ENCODE results near the gene PRXL2A.

DNA sequence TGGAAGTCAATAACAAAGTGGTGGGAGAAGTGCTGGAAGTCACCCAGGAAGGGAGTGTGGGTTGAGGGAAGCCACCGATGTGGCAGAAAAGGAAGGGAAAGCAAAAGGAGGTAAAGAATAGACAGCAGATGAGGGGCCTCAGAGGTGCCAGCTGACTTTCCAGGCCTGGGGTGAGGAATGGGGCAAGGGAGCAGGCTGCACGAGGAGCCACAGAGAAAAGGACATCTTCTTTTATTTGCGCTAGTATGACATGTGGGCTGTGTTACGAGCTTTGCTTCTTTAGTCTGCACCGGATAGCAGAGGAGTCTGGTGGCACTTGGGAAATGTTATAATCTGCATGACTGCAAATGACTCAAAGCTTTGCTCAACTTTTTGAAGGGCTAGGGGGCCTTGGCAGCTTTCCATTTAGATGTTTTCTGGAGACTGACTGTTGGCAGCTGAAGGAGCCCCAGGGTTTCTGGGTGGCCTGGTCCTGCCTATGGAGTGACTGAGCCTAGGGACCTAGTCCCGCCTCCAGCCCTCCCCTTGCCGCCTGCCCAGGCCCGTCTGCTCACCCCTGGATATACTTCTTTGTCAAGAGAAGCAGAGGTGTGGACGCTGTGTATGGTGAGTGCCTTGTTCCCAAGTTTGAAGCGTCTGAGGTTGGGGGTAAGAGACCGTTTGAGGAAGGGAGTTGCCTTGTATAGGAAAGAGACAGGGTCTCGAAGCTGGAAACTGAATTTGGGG, 5.1 kb downstream of the PRXL2A start:
- TF ChIP-seq, protein P1, sequence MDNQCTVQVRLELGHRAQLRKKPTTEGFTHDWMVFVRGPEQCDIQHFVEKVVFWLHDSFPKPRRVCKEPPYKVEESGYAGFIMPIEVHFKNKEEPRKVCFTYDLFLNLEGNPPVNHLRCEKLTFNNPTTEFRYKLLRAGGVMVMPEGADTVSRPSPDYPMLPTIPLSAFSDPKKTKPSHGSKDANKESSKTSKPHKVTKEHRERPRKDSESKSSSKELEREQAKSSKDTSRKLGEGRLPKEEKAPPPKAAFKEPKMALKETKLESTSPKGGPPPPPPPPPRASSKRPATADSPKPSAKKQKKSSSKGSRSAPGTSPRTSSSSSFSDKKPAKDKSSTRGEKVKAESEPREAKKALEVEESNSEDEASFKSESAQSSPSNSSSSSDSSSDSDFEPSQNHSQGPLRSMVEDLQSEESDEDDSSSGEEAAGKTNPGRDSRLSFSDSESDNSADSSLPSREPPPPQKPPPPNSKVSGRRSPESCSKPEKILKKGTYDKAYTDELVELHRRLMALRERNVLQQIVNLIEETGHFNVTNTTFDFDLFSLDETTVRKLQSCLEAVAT (IDR thresholded peaks at IDR 0.05) = no peak
- TF ChIP-seq, protein P2, sequence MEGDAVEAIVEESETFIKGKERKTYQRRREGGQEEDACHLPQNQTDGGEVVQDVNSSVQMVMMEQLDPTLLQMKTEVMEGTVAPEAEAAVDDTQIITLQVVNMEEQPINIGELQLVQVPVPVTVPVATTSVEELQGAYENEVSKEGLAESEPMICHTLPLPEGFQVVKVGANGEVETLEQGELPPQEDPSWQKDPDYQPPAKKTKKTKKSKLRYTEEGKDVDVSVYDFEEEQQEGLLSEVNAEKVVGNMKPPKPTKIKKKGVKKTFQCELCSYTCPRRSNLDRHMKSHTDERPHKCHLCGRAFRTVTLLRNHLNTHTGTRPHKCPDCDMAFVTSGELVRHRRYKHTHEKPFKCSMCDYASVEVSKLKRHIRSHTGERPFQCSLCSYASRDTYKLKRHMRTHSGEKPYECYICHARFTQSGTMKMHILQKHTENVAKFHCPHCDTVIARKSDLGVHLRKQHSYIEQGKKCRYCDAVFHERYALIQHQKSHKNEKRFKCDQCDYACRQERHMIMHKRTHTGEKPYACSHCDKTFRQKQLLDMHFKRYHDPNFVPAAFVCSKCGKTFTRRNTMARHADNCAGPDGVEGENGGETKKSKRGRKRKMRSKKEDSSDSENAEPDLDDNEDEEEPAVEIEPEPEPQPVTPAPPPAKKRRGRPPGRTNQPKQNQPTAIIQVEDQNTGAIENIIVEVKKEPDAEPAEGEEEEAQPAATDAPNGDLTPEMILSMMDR (IDR thresholded peaks at IDR 0.05 in 2 of 3, conservative IDR thresholded peaks at IDR 0.05 in 1 of 3; ENCODE audit: control insufficient read depth in 2 of 3, extremely low read depth in 1 of 3, insufficient read depth in 1 of 3, low read depth in 3 of 3, low read length in 3 of 3) = no peak
- TF ChIP-seq JUND (IDR thresholded peaks at IDR 0.05; ENCODE audit: low read depth, low read length) = no peak
- TF ChIP-seq, protein P3, sequence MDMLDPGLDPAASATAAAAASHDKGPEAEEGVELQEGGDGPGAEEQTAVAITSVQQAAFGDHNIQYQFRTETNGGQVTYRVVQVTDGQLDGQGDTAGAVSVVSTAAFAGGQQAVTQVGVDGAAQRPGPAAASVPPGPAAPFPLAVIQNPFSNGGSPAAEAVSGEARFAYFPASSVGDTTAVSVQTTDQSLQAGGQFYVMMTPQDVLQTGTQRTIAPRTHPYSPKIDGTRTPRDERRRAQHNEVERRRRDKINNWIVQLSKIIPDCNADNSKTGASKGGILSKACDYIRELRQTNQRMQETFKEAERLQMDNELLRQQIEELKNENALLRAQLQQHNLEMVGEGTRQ (IDR thresholded peaks at IDR 0.05; ENCODE audit: borderline replicate concordance, low read depth, low read length) = no peak

Data from GM12878 (cell line).